Naive thymus-derived CD4-positive, alpha-beta T cell (primary cell): Measurements from ENCODE around the gene PJA2. TPM values are rescaled to one million over a fixed set of nuclear protein-coding genes. Genes with fewer than 3 reads are reported as not detected.

ENCODE experiments used
- ATAC-seq: fragments of 150-1000 bp; cut with Tn5 transposase; 2 replicates; pipeline ENCODE4 v1.10.0; 2021; ENCODE audit warnings: mild to moderate bottlenecking, moderate library complexity
- CTCF ChIA-PET: fragments of 350-600 bp; sonication (Branson Sonifier 250); formaldehyde crosslinking; loops from one replicate; lab custom pipeline; 2021; ENCODE audit warnings: antibody characterized with exemption; lab: Charles Lee
- POLR2A ChIA-PET: fragments of 350-600 bp; sonication (Branson Sonifier 250); formaldehyde crosslinking; loops from one replicate; lab custom pipeline; 2021; ENCODE audit warnings: antibody characterized with exemption, inconsistent platforms; lab: Charles Lee
- DNase-seq, 9 donors: peaks; one replicate each; pipeline versions ENCODE4 v3.0.0 to v3.0.0-alpha.2; 2020 to 2022; ENCODE audit warnings: mixed read lengths in 1 of 9
- H3K27ac ChIP-seq: one replicate; pipeline ENCODE4 v1.7.0; 2013; ENCODE audit warnings: mild to moderate bottlenecking, low read depth, low read length, moderate library complexity
- H3K27me3 ChIP-seq, 2 donors: one replicate each; pipeline ENCODE4 v1.7.0; 2013; ENCODE audit warnings: low read length in 2 of 2, mild to moderate bottlenecking in 2 of 2, moderate library complexity in 2 of 2; ENCODE audit not compliant: control insufficient read depth in 2 of 2, insufficient read depth in 2 of 2
- H3K36me3 ChIP-seq, 3 experiments: 1 replicate in 2 of 3; 2 replicates in 1 of 3; pipeline ENCODE4 v1.7.0; 2013; ENCODE audit warnings: low read length in 3 of 3, mild to moderate bottlenecking in 3 of 3, moderate library complexity in 1 of 3; ENCODE audit not compliant: insufficient read depth in 3 of 3, control insufficient read depth in 2 of 3
- H3K4me1 ChIP-seq, 2 donors: one replicate each; pipeline ENCODE4 v1.7.0; 2013; ENCODE audit warnings: low read length in 2 of 2, mild to moderate bottlenecking in 2 of 2, moderate library complexity in 1 of 2; ENCODE audit not compliant: control insufficient read depth in 2 of 2, insufficient read depth in 2 of 2
- H3K4me3 ChIP-seq: 2 replicates; pipeline ENCODE4 v1.7.0; 2013; ENCODE audit warnings: mild to moderate bottlenecking, low read length
- H3K9me3 ChIP-seq, 3 experiments: 1 replicate in 2 of 3; 2 replicates in 1 of 3; pipeline ENCODE4 v1.7.0; 2013; ENCODE audit warnings: low read length in 3 of 3; ENCODE audit not compliant: control insufficient read depth in 2 of 3
- H3K27ac Mint-ChIP-seq, 9 donors: one replicate each; pipeline ENCODE4 v1.8.0; 2020 to 2022; ENCODE audit warnings: mixed read lengths in 9 of 9, mild to moderate bottlenecking in 8 of 9, moderate library complexity in 5 of 9, inconsistent platforms in 2 of 9
- H3K27me3 Mint-ChIP-seq, 5 donors: one replicate each; pipeline ENCODE4 v1.8.0; 2021 to 2022; ENCODE audit warnings: mixed read lengths in 5 of 5, mild to moderate bottlenecking in 1 of 5
- H3K36me3 Mint-ChIP-seq, 5 donors: one replicate each; pipeline ENCODE4 v1.8.0; 2020 to 2022; ENCODE audit warnings: mixed read lengths in 5 of 5, mild to moderate bottlenecking in 3 of 5, inconsistent platforms in 1 of 5
- H3K4me1 Mint-ChIP-seq, 7 donors: one replicate each; pipeline ENCODE4 v1.8.0; 2020 to 2022; ENCODE audit warnings: mixed read lengths in 7 of 7, mild to moderate bottlenecking in 3 of 7, inconsistent platforms in 1 of 7
- H3K4me3 Mint-ChIP-seq, 10 donors: one replicate each; pipeline ENCODE4 v1.8.0; 2020 to 2022; ENCODE audit warnings: mild to moderate bottlenecking in 10 of 10, mixed read lengths in 10 of 10, moderate library complexity in 6 of 10, inconsistent platforms in 2 of 10
- H3K9me3 Mint-ChIP-seq, 11 donors: one replicate each; pipeline ENCODE4 v1.8.0; 2020 to 2022; ENCODE audit warnings: mixed read lengths in 11 of 11, mild to moderate bottlenecking in 4 of 11, inconsistent platforms in 1 of 11, moderate library complexity in 1 of 11
- intact Hi-C, 2 donors: fragments of 100-400 bp; cut with micrococcal nuclease; formaldehyde crosslinking; loops; one replicate each; pipeline ENCODE4 v1.15.1; 2023
- polyA plus RNA-seq, 2 donors: library from polyadenylated mRNA; unstranded; fragments of 300-500 nt; fragmentation: Illumina TruSeq; gene quantifications; one replicate each; pipeline ENCODE4 v1.2.3, GENCODE V29; 2021
- total RNA-seq, 6 experiments: library from RNA in 5 of 6; stranded (reverse) in 5 of 6; gene quantifications; 1 replicate in 5 of 6; 2 replicates in 1 of 6; pipeline ENCODE4 v1.2.3 and lab custom pipeline; 2021 to 2026

Gene PJA2
- total and polyA plus RNA-seq, 7 experiments from 2014 or later = 50.5 to 89.9 (median 71.5) TPM

- intact Hi-C loops = loop anchor here (2.0 to 10.0 kb wide), 8 partner anchors 27 to 1821 kb away; partner anchors contain the start of genes CAMK4 (in 1 of the 2) and WDR36 (in 1 of the 2)
- peaks cover 13 to 35% (median 26%) of the 10 kb centered on the region in 7 donors for H3K4me1 Mint-ChIP-seq
- H3K4me1 ChIP-seq = peaks cover 4 to 7% of the 10 kb centered on the region in 2 donors
- peaks cover 0 to 8% (median 0%) of the 10 kb centered on the region in 3 experiments for H3K36me3 ChIP-seq
- H3K9me3 Mint-ChIP-seq = peaks cover 0 to 24% (median 10%) of the 10 kb centered on the region in 11 donors
- DNase-seq (peak in 3 of 9 donors; percentile 20 to 48 (median 22)), ATAC-seq (no peak)
- H3K9me3 ChIP-seq = no peaks in the 10 kb centered on the region
- H3K27ac Mint-ChIP-seq = peak overlapping the region in 8 of 9 donors; percentile 10 to 100 (median 83)
- H3K36me3 Mint-ChIP-seq = peaks cover 0 to 16% (median 9%) of the 10 kb centered on the region in 5 donors
- H3K27ac ChIP-seq = no peak overlapping the region
- no peak overlapping the region for H3K4me3 ChIP-seq
- ChIA-PET POLR2A (interaction anchor here (1.1 to 3.0 kb wide), 3 partner anchors 10 to 21 kb away, joined by 3 to 12 read pairs (median 3); no protein-coding TSS in a partner anchor), CTCF (no interaction called here)
- no peaks in the 10 kb centered on the region for H3K27me3 ChIP-seq
- H3K4me3 Mint-ChIP-seq = peak overlapping the region in 4 of 10 donors; percentile 4 to 100 (median 60)
- H3K27me3 Mint-ChIP-seq = peaks cover 0 to 2% (median 0%) of the 10 kb centered on the region in 5 donors
These were observed 1.9 kb upstream of the PJA2 start for GRCh38 chr5:109411627-109412026.

GRCh38 chr5:109411149-109411514 lies 1.4 kb upstream of the PJA2 start:
- Histone ChIP-seq H3K4me3 (peak overlapping the region; percentile 77), H3K9me3 (no peaks in the 10 kb centered on the region), H3K27me3 (no peaks in the 10 kb centered on the region), H3K27ac (peak overlapping the region; percentile 99), H3K36me3 (peaks cover 0 to 8% (median 0%) of the 10 kb centered on the region in 3 experiments), H3K4me1 (peaks cover 8 to 9% of the 10 kb centered on the region in 2 donors)
- ChIA-PET POLR2A (interaction anchor here (1.1 to 3.0 kb wide), 11 partner anchors 10 to 1030 kb away, joined by 3 to 42 read pairs (median 5); partner anchors contain the start of genes FBXL17, FER and MAN2A1), CTCF (interaction anchor here (0.6 kb wide), 1 partner anchor 21 kb away, joined by 5 read pairs; no protein-coding TSS in a partner anchor)
- intact Hi-C loops = loop anchor here (2.0 to 10.0 kb wide), 8 partner anchors 28 to 1821 kb away; partner anchors contain the start of genes CAMK4 (in 1 of the 2) and WDR36 (in 1 of the 2)
- peak overlapping the region; percentile 89 to 100 (median 98) for H3K4me3 Mint-ChIP-seq
- H3K27me3 Mint-ChIP-seq = peaks cover 0 to 2% (median 0%) of the 10 kb centered on the region in 5 donors
- peak overlapping the region; percentile 97 to 100 (median 99) for H3K27ac Mint-ChIP-seq
- H3K4me1 Mint-ChIP-seq = peaks cover 15 to 40% (median 30%) of the 10 kb centered on the region in 7 donors
- H3K36me3 Mint-ChIP-seq = peaks cover 2 to 18% (median 7%) of the 10 kb centered on the region in 5 donors
- DNase-seq (no peak), ATAC-seq (no peak)
- H3K9me3 Mint-ChIP-seq = peaks cover 0 to 24% (median 10%) of the 10 kb centered on the region in 11 donors

- CTCF ChIA-PET = interaction anchor here (0.6 kb wide), 1 partner anchor 22 kb away, joined by 5 read pairs; no protein-coding TSS in a partner anchor
- H3K4me1 Mint-ChIP-seq = peaks cover 18 to 44% (median 36%) of the 10 kb centered on the region in 7 donors
- H3K27ac ChIP-seq = peak overlapping the region; percentile 99
- peak overlapping the region; percentile 89 to 100 (median 98) for H3K4me3 Mint-ChIP-seq
- H3K4me3 ChIP-seq = peak overlapping the region; percentile 77
- H3K27me3 Mint-ChIP-seq = peaks cover 0 to 2% (median 0%) of the 10 kb centered on the region in 5 donors
- peaks cover 3 to 16% (median 6%) of the 10 kb centered on the region in 5 donors for H3K36me3 Mint-ChIP-seq
- peaks cover 8 to 13% of the 10 kb centered on the region in 2 donors for H3K4me1 ChIP-seq
- peak overlapping the region; percentile 97 to 100 (median 99) for H3K27ac Mint-ChIP-seq
- no peaks in the 10 kb centered on the region for H3K27me3 ChIP-seq
- H3K36me3 ChIP-seq = peaks cover 0 to 8% (median 0%) of the 10 kb centered on the region in 3 experiments
- DNase-seq = peak in 3 of 9 donors; percentile 27 to 53 (median 48)
- H3K9me3 Mint-ChIP-seq = peaks cover 0 to 19% (median 6%) of the 10 kb centered on the region in 11 donors
- POLR2A ChIA-PET = interaction anchor here (0.7 to 3.0 kb wide), 22 partner anchors 8 to 1029 kb away, joined by 3 to 42 read pairs (median 5); partner anchors contain the start of genes FBXL17, FER and MAN2A1
- H3K9me3 ChIP-seq = no peaks in the 10 kb centered on the region
- ATAC-seq = no peak
- intact Hi-C loops = loop anchor here (1.0 to 10.0 kb wide), 15 partner anchors 28 to 1822 kb away; partner anchors contain the start of genes FBXL17 (in 2 of the 2), MAN2A1 (in 2 of the 2), CAMK4 (in 1 of the 2) and WDR36 (in 1 of the 2)
These were observed 795 bp upstream of the PJA2 start for GRCh38 chr5:109410389-109411148.

- Mint-ChIP-seq H3K9me3 (peaks cover 0 to 15% (median 4%) of the 10 kb centered on the region in 11 donors), H3K4me1 (peaks cover 24 to 54% (median 46%) of the 10 kb centered on the region in 7 donors), H3K36me3 (peaks cover 2 to 19% (median 10%) of the 10 kb centered on the region in 5 donors), H3K4me3 (peak overlapping the region; percentile 89 to 100 (median 98)), H3K27me3 (peaks cover 0 to 2% (median 0%) of the 10 kb centered on the region in 5 donors), H3K27ac (peak overlapping the region; percentile 97 to 100 (median 99))
- Histone ChIP-seq H3K27ac (peak overlapping the region; percentile 99), H3K36me3 (peaks cover 0 to 8% (median 0%) of the 10 kb centered on the region in 3 experiments), H3K4me1 (peaks cover 15 to 19% of the 10 kb centered on the region in 2 donors), H3K27me3 (no peaks in the 10 kb centered on the region), H3K9me3 (no peaks in the 10 kb centered on the region), H3K4me3 (peak overlapping the region; percentile 77)
- DNase-seq (peak; percentile 57 to 87 (median 84)), ATAC-seq (peak; percentile 54)
- ChIA-PET POLR2A (interaction anchor here (0.6 to 3.0 kb wide), 19 partner anchors 9 to 1821 kb away, joined by 3 to 42 read pairs (median 5); partner anchors contain the start of genes FBXL17, FER and MAN2A1), CTCF (no interaction called here)
- intact Hi-C loops = loop anchor here (1.0 to 5.0 kb wide), 7 partner anchors 14 to 682 kb away; no protein-coding TSS in a partner anchor
These were observed 557 bp downstream of the PJA2 start for GRCh38 chr5:109408991-109409843.

- H3K4me1 ChIP-seq = peaks cover 19 to 22% of the 10 kb centered on the region in 2 donors
- POLR2A ChIA-PET = no interaction called here
These were observed 1.9 kb downstream of the PJA2 start for GRCh38 chr5:109407913-109408312.

More at GRCh38 chr5:109407913-109408312, 1.9 kb downstream of the PJA2 start:
- peaks cover 0 to 8% (median 0%) of the 10 kb centered on the region in 3 experiments for H3K36me3 ChIP-seq
- H3K27me3 ChIP-seq = no peaks in the 10 kb centered on the region
- Mint-ChIP-seq H3K27me3 (peaks cover 0 to 2% (median 0%) of the 10 kb centered on the region in 5 donors), H3K9me3 (peaks cover 0 to 9% (median 0%) of the 10 kb centered on the region in 11 donors), H3K27ac (peak overlapping the region; percentile 56 to 100 (median 98)), H3K4me1 (peaks cover 33 to 61% (median 58%) of the 10 kb centered on the region in 7 donors), H3K36me3 (peaks cover 0 to 21% (median 15%) of the 10 kb centered on the region in 5 donors), H3K4me3 (peak overlapping the region; percentile 89 to 100 (median 98))
- CTCF ChIA-PET = no interaction called here
- H3K9me3 ChIP-seq = no peaks in the 10 kb centered on the region
- DNase-seq = no peak
- no peak for ATAC-seq
- H3K4me3 ChIP-seq = peak overlapping the region; percentile 77
- peak overlapping the region; percentile 99 for H3K27ac ChIP-seq
- intact Hi-C loops = loop anchor here (2.0 to 5.0 kb wide), 5 partner anchors 13 to 681 kb away; no protein-coding TSS in a partner anchor
